Iris pigment epithelial cell (primary cell): ENCODE results near the gene ZNG1A.
"Not testable (repeated sequence)": the region's sequence is repeated elsewhere in the genome, so short reads cannot be mapped to it uniquely, and the experiment has no call there.

Experiments
- DNase-seq: peaks from one replicate; pipeline ENCODE4 v3.0.0-alpha.2; 2011; ENCODE audit warnings: low read depth

The ZNG1A gene

DNA sequence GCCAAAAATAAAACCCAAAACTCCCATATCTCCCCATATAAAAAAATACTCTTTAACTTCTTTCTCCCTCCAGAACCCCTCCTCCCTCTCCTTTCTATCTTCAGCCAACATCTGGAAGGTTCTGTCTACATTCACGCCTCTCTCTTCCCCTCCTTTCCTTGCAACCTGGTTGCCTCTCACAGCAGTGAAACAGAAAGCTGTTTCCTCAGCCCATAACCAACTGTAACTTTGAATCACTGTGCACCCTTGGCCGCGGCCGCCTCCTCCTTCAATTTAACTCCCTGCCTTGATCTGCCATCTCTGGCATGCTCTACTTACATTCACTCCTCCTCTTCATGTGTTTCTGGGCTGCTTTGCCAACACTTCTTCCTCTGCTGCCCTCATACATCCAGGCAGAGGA is 83.9 kb downstream of the ZNG1A start:
- DNase-seq: not testable (repeated sequence)

DNA sequence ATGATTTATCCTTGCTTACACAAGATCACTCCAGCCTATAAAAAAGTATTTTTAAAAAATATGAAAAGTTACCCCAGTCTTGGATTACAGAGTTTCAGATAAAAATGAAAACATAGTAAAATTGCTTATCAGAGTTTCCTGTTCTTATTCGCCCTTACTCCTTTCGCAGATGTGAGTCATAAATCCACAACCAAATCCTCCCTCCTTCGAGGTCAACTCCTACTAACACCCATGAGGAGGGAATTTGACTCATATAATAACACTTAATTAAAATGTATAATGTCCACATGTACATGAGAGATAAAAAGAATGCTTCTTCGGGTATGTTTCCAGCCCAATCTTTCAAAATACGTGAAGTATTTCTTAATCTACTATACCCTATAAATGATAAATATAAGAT is 84.5 kb downstream of the ZNG1A start:
- not testable (repeated sequence) for DNase-seq

- not testable (repeated sequence) for DNase-seq
Measured at GRCh38 chr9:93909-94308, 84.9 kb downstream of the ZNG1A start.

DNA sequence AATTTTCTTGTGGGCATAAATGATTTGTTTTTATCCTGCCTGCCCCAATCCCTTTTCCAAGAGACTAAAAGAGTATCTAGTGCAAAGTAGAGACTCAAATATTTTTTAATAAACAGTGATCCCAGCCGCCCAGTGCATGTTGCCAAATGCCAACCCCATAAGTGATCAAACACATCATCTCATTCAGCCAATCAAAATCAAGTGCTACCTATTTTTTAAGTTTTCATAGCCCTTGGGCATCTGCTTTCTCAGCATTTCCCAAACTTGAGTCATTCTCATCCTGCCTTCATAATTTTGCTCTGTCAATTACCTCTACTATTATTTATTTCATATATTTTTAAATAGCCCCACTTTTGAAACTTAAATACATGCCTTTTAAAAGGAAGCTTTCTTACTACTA is 88.0 kb downstream of the ZNG1A start:
- not testable (repeated sequence) for DNase-seq

GRCh38 chr9:88396-89037 is 90.3 kb downstream of the ZNG1A start:
- DNase-seq: not testable (repeated sequence)

GRCh38 chr9:87860-88259 is 91.0 kb downstream of the ZNG1A start:
- DNase-seq: not testable (repeated sequence)

GRCh38 chr9:87105-87504 is 91.8 kb downstream of the ZNG1A start:
- DNase-seq: not testable (repeated sequence)

DNA sequence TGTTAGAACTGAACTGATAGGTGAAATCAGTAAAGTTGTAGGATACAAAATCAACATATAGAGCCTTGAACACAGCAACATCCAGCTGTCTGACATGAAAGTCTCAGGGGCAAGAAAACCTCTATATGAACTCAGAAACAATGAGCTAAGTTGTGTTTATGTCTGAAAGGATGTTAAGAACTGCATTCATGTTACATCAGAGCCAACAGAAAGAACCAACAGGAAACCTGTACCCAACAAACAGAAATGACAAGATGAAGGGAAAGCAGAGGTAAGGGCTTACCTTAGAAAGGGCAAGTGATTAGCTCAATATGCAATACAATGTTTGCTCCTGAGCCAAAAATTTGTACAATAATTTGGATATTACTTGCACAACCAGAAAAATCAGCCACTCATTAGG is 92.2 kb downstream of the ZNG1A start:
- DNase-seq: not testable (repeated sequence)

GRCh38 chr9:82932-83689 is 95.7 kb downstream of the ZNG1A start:
- not testable (repeated sequence) for DNase-seq

- DNase-seq: not testable (repeated sequence)
Measured at GRCh38 chr9:78333-78732, 100.5 kb downstream of the ZNG1A start.

GRCh38 chr9:76389-76788 is 102.5 kb downstream of the ZNG1A start:
- DNase-seq: not testable (repeated sequence)

DNA sequence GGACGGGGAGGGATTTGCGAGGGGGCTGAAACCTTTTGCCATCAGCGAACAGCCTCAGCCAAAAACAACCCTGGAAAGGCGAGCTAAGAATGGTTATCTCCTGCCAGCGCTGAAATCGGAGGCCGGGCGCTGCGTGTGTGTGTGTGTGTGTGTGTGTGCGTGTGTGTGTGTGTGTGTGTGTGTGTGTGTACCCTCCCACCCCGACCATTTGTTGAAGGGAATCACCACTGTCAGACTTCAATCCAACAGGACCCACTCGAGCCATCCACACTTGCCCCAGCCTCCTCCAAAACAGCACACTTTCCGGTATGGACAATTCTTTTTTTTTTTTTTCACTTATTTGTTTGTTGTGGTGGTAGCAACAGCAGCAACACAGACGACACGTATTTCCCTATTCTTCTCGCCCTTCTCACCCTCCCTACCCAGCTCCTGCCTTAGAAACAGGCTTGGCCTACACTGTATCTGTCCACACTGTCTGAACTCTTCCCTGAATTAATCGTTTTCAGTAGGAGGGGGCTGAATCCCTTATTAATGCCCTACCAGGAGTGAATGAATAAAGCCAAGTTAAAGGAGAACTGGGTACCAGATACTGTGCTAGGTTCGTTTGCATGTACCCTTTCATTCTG is 104.8 kb downstream of the ZNG1A start:
- DNase-seq: not testable (repeated sequence)

DNA sequence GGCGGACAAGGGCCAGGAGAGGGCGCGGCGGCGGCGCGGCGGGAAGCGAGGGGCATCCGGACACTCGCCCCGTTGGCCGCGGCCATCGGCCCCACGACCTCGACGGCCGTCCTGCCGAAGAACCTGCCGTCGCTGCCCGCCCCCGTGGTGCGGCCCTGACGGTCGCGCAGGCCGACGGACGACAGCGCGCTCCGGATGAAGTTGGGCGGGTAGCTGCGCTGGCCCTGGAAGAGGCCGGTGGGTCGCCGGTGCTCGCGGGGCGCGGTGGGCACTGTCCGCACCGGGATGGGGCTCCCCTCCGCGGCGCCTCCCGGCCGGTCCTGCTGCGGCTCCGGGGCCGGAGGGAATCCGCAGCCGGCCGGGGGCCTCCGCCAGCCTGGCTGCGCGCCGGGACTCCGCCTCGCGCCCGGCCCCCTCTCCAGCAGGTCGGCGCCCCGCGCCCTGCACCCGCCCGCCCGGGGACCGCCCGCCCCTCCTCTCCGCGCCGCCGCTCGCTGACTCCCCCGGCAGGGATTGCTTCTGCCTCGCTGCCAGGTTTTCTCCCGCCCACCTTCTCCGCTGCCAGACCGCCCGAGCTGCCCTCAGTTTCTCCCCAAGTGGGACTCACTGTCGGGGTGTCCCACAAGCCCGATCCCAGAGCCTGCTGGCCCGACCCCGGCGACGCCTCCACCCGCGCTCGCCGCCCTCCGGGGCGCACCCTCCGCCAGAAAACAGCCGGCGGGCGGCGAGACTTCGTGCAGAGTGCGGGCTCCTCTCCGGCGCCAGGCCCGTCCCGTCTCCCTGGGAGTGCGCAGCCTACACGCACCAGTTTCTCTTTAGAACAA is 105.6 kb downstream of the ZNG1A start:
- peak; percentile 17 for DNase-seq
